Measurements from ENCODE around the gene LRFN5. TPM values are rescaled to one million over a fixed set of nuclear protein-coding genes. Genes with fewer than 3 reads are reported as not detected.

Gene LRFN5
- polyA plus RNA-seq, 1 of the 3 experiments (the other 2 are of a cell fraction), result not detected

DNA sequence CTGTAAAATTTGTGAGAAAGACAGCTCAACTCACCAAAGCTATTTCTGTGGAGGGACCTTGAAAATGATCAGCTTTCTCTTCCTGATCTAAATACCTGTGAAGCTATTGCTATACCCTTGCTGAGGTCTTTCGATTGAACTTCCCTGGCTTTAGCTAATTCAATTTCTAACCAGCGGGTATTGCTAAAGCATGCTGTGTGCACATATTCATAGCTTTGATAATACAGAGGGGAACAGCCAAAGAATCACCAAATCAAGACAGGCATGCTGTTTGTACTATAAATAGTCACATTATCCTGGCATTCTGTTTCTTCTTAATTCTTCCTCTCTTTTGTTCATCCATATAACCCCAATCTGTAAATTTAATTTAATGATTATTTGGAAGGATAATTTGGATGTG, 233.0 kb downstream of the LRFN5 start (continued):
- TF ChIP-seq, protein P1, sequence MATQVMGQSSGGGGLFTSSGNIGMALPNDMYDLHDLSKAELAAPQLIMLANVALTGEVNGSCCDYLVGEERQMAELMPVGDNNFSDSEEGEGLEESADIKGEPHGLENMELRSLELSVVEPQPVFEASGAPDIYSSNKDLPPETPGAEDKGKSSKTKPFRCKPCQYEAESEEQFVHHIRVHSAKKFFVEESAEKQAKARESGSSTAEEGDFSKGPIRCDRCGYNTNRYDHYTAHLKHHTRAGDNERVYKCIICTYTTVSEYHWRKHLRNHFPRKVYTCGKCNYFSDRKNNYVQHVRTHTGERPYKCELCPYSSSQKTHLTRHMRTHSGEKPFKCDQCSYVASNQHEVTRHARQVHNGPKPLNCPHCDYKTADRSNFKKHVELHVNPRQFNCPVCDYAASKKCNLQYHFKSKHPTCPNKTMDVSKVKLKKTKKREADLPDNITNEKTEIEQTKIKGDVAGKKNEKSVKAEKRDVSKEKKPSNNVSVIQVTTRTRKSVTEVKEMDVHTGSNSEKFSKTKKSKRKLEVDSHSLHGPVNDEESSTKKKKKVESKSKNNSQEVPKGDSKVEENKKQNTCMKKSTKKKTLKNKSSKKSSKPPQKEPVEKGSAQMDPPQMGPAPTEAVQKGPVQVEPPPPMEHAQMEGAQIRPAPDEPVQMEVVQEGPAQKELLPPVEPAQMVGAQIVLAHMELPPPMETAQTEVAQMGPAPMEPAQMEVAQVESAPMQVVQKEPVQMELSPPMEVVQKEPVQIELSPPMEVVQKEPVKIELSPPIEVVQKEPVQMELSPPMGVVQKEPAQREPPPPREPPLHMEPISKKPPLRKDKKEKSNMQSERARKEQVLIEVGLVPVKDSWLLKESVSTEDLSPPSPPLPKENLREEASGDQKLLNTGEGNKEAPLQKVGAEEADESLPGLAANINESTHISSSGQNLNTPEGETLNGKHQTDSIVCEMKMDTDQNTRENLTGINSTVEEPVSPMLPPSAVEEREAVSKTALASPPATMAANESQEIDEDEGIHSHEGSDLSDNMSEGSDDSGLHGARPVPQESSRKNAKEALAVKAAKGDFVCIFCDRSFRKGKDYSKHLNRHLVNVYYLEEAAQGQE (IDR thresholded peaks at IDR 0.05; ENCODE audit: low read depth, low read length), result no peak
- TF ChIP-seq FOXJ3 (CRISPR knock-in tag; IDR thresholded peaks at IDR 0.05) (no peak), TCF12 (IDR thresholded peaks at IDR 0.05) (no peak), CTCF (IDR thresholded peaks at IDR 0.05) (no peak), TAF1 (IDR thresholded peaks at IDR 0.05; ENCODE audit: borderline replicate concordance, low read depth, low read length) (no peak), GABPA (IDR thresholded peaks at IDR 0.05; ENCODE audit: low read depth) (no peak), FOSL2 (IDR thresholded peaks at IDR 0.05; ENCODE audit: borderline replicate concordance, low read depth) (no peak), ZBTB33 (IDR thresholded peaks at IDR 0.05; ENCODE audit: borderline replicate concordance, low read depth) (no peak)

GRCh38 chr14:41859336-41859735, 252.7 kb downstream of the LRFN5 start:
- no peak overlapping the region for H3K4me3 ChIP-seq (ENCODE audit: low read depth in 2 of 2, low read length in 1 of 2)
- H3K27ac ChIP-seq (ENCODE audit: low read depth in 2 of 2, low read length in 1 of 2), result no peak overlapping the region
- TF ChIP-seq FOXM1 (IDR thresholded peaks at IDR 0.05; ENCODE audit: low read depth), result no peak
- no peak for TF ChIP-seq FOSL2 (IDR thresholded peaks at IDR 0.05; ENCODE audit: borderline replicate concordance, low read depth)
- TF ChIP-seq SIN3A (IDR thresholded peaks at IDR 0.05; ENCODE audit: borderline replicate concordance, low read depth, low read length), result no peak
- TF ChIP-seq RCOR1 (IDR thresholded peaks at IDR 0.05; ENCODE audit: low read length), result no peak
- TF ChIP-seq MXI1 (IDR thresholded peaks at IDR 0.05; ENCODE audit: low read depth, low read length), result no peak
- TF ChIP-seq RXRA (IDR thresholded peaks at IDR 0.05; ENCODE audit: borderline replicate concordance, low read depth), result no peak
- TF ChIP-seq TAF1 (IDR thresholded peaks at IDR 0.05; ENCODE audit: borderline replicate concordance, low read depth, low read length), result no peak
- TF ChIP-seq MEF2A (IDR thresholded peaks at IDR 0.05; ENCODE audit: borderline replicate concordance, low read depth), result no peak
- TF ChIP-seq POLR2AphosphoS5 (IDR thresholded peaks at IDR 0.05; ENCODE audit: low read depth, low read length), result no peak
- POLR2A ChIA-PET, result no interaction called here
- CTCF ChIA-PET, result no interaction called here
- no peak for DNase-seq
- H3F3A ChIP-seq (replicated peaks; ENCODE audit: insufficient read depth), result no peaks in the 10 kb centered on the region
- H3K9me3 ChIP-seq, result no peaks in the 10 kb centered on the region
- 4% methylated on average over 2 of the region's 2 CpGs for WGBS (ENCODE audit: low lambda C conversion rate)
- H4K20me1 ChIP-seq (ENCODE audit: insufficient read depth), result no peaks in the 10 kb centered on the region
- no peak overlapping the region for H3K4me2 ChIP-seq
- no peaks in the 10 kb centered on the region for H3K79me2 ChIP-seq (ENCODE audit: insufficient read depth)
- H3K36me3 ChIP-seq (replicated peaks in 1 of 2; ENCODE audit: control insufficient read depth in 1 of 2, insufficient read depth in 2 of 2, low read length in 1 of 2), result no peaks in the 10 kb centered on the region
- no peaks in the 10 kb centered on the region for H3K27me3 ChIP-seq (ENCODE audit: insufficient read depth)
- H3K9me2 ChIP-seq, result no peaks in the 10 kb centered on the region
- no peaks in the 10 kb centered on the region for H3K4me1 ChIP-seq (ENCODE audit: control insufficient read depth in 1 of 2, insufficient read depth in 2 of 2, low read depth in 1 of 2, low read length in 1 of 2)
- no peak overlapping the region for H2AFZ ChIP-seq (ENCODE audit: low read depth)
- no peak overlapping the region for H3K9ac ChIP-seq

All from SK-N-SH (cell line).